ENCODE results near the gene ZNF672. TPM values are rescaled to one million over a fixed set of nuclear protein-coding genes. Genes with fewer than 3 reads are reported as not detected.
A peak's percentile ranks its signal among the peaks of the same experiment; 100 is the strongest.
"Not testable (repeated sequence)": the region's sequence is repeated elsewhere in the genome, so short reads cannot be mapped to it uniquely, and the experiment has no call there.

ZNF672 gene
- total RNA-seq, 1 experiment from 2014 or later = 36.0 TPM

DNA sequence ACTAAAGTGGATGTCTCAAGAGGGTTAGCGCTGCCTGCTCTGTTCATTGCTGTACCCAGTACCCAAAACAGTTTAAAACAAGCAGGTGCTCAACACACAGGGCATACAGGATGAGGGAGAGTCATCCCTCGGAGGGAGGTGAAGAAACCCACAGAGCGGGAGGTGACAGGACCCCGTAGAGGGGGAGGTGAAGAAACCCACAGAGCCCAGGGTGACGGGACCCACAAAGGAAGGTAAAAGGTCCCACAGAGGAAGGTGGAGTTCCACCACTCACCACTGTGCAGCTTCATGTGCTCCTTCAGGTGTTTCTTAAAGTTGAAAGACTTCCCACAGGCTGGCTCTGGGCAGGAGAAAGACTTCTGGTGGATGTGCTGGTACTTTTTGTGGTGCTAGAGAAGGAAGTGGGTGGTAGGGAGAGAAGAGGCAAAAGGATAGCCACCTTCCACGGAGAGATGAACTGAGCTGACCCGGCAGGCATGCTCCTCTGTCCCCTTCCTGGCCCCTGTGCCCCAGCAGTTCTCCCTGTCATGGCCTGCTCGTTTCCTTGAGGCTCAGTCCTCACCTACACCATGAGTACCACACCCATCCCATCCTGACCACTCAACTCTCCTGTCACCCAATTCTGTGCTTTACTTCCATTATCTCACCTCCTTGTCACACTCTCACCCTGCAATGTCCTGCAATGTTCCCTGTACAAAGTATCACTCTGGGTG is 15.8 kb downstream of the ZNF672 start:
- no peak for DNase-seq (ENCODE audit: low spot score)

DNA sequence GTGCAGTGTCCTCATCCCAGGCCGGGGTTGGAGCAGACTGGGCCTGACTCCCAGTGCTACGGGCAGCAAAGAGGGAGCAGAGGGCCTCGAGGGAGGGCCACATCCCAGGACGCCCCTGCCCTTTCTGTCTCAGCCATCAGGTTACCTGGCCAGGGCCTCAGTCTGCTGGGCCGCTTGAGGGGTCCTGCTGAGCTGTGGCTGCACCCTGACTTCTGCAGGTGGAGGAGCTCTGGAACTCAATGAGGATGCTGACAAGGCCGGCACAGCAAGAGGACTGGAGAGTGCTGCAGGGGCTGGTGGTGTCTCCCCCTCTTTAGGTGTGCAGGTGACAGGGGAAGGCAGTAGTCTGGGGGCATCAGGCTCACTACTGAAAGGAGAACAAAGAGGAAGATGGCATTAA is 17.6 kb downstream of the ZNF672 start:
- DNase-seq (ENCODE audit: low spot score) = no peak

DNA sequence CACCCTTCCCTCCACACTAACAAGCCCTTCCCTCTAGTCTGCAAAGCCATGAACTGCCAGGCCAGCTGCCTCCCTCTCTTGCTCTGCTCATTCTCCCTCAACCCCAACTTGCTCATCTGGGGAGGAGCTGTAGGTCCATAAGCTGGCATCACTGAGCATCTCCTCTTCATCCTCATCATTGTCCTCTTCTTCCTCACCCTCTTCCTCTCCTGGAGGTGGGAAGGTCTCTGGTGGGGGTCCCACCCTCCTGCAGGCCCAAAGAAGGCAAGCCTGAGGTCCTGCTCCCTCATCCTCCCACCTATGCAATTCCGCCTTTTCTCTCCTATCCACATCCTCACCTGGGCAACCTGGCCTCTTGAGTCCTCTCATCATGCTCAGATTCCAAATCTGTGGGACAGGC is 18.2 kb downstream of the ZNF672 start:
- DNase-seq (ENCODE audit: low spot score) = no peak

DNA sequence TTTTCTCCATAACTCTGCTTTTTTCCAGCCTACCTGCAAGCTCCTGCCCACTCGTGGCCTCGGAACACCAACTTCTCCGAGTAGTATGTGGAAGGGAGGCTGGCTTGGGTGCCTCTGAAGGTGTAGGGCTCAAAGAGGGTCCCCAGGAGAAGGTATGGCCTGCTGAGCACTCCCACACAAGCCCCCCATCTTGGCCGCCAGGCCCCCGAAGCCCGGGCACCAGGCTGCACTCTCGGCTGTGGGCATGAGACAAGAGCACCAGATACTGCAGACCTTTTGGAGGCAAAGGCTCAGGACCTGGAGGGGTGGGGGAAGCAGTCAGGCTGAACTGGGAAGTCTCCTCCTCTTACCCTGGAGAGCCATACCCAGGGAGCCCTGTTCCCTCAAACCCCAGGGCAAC is 19.2 kb downstream of the ZNF672 start:
- no peak for DNase-seq (ENCODE audit: low spot score)

GRCh38 chr1:248857749-248858095 is 19.7 kb downstream of the ZNF672 start:
- no peak for DNase-seq (ENCODE audit: low spot score)

- DNase-seq (ENCODE audit: low spot score) = peak; percentile 85
Measured at GRCh38 chr1:248858096-248858890, 20.3 kb downstream of the ZNF672 start.

GRCh38 chr1:248858891-248859889 is 21.2 kb downstream of the ZNF672 start, which contains the start of gene ZNF692:
ZNF692 (minus strand) TSS chr1:248859085; CDS start chr1:248858309, 776 bp downstream.
- peak; percentile 96 for DNase-seq (ENCODE audit: low spot score)

GRCh38 chr1:248860007-248860406 is 22.0 kb downstream of the ZNF672 start:
- no peak for DNase-seq (ENCODE audit: low spot score)

DNA sequence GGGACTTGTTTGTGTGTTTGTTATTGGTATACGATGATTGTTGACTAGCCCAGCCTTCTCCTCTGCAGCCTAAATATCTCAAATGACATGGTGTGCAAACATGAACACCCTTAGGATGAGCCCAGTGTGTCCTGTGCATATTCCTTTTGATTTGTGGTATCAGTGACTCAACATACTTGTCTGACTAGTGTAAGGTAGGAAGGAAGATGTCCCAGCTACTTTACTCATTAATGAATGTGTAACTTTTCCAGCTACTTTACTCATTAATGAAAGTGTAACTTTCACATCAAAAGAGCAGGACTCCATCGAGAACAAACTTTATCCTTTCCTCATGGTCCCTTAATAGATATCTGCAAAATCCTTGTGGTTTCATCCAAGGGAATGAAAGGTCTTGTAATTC is 23.6 kb downstream of the ZNF672 start:
- DNase-seq (ENCODE audit: low spot score) = no peak

DNA sequence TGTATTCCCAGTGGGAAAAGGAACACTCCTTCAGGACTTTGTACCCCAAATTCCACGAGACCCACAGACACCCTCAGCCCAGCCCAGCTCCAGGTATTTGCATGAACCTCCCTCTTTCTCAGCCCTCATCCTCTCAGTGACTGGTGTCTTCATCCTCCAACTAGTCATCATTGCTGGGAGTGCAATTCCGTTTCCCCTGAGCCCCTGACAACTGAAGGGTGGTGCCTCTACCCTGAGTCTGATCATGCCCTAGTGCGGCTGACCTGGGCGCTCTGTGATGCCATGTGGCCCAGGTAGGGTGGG is 24.6 kb downstream of the ZNF672 start:
- no peak for DNase-seq (ENCODE audit: low spot score)

DNA sequence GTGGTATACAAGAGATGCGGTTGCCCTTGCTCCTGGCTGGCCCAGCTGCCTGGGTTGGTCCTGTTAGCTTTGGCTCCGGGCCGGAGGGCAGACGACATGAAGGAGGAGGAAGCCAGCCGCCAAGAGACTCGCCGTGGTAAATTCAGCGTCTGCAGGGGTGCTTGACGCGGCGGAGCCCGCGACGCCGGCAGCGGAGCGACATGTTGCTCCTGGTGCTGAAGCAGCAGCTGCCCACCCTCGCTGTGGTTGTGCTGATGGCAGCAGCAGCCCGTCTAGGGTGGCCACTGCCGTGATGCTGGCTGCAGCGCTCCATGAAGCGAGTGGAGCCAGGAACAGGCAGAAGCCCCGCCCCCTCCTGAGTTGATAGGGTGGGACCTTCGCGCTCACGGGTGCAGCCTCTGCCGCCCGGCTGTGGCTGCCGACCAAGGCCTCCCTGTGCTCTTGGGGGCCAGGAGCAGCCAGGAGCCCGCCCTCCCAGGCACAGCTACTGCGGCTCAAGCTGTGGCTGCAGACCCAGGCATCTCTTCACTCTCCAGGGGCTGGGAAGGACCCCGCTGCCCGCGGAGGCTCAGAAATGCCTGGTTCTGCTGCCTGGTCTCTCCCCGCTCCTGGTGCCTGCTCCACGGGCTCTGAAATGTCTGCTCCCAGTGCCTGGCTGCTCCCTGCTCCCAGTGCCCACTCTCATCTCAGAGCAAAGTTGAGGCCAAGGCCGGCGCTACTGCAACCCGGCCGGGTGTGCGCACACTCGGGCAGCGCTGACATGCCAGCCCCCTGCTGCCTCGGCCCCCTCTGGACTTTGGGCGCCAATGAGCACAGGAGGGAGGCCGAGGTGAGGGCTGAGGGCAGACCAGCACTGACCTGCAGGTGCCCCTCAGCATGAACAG is 25.2 kb downstream of the ZNF672 start:
- peak; percentile 83 for DNase-seq (ENCODE audit: low spot score)

- no peak for DNase-seq (ENCODE audit: low spot score)
Measured at GRCh38 chr1:248871837-248872401, 33.9 kb downstream of the ZNF672 start.

GRCh38 chr1:248872752-248873408 is 34.9 kb downstream of the ZNF672 start:
- peak; percentile 77 for DNase-seq (ENCODE audit: low spot score)

DNA sequence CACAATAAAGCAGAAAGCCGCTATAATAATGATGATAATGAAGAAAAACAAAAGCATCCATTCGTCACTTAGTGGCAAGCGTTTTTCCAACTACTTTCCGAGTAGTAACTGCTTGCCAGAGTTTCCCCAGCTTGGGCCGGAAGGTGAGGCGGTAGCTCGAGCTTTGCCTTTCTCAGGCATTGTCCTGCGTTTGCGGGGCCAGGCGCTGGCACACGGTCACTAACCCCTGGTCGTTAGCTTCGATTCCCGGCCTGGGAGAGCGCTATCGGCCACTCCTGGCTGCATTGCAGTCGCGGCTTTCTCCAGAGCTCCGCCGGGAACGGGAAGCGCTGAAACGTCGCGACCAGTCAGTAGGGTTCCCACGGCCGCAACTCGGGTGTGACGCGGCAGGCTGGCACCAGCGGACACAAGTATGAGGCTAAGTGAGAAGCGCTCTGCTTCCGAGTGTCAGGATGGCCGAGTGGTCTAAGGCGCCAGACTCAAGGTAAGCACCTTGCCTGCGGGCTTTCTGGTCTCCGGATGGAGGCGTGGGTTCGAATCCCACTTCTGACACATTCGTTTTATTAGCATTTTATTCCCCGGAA is 35.5 kb downstream of the ZNF672 start:
- peak; percentile 99 for DNase-seq (ENCODE audit: low spot score)

DNA sequence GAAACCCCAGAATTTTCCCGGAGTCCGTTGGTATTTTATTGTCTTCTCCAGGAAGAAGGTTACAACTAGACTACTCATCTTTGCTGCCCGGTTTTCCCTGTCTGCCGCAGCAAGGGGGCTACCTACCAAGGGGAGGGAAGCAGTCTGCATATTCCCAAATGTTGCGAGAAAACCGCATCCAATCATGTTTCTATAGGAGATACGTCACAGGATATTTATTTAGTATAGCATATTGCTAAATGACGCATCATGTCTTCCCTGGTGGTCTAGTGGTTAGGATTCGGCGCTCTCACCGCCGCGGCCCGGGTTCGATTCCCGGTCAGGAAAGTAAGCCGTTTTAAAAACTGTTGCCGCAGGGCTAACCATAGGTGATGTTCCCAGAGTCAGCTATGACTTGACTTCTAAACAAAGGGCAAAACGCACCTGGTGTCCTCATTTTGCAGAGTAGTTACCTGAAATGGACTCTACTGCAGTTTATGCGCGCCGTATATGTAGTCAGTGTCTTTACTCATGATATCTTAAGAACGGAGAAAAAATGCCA is 36.0 kb downstream of the ZNF672 start:
- DNase-seq (ENCODE audit: low spot score) = peak; percentile 95

GRCh38 chr1:248881261-248881660 is 43.2 kb downstream of the ZNF672 start:
- DNase-seq (ENCODE audit: low spot score) = no peak

DNA sequence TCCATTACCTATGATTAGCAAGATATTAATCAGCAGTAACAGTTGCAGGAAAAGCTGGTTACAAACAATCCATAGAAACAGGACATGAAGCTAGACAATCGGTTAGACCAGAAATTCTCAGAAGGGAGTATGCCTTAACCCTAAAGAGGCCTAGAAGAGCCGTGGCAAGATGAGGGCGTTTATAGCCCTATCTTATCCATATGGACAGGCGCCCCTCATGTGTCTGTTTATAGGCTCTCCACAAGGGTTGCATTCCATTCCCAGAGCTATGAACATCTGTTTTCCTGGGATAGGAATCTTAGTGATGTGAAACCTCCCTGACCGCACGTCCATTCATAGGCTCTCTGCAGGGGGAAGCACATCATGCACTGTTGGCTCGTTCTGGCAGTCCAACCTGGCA is 44.4 kb downstream of the ZNF672 start:
- DNase-seq (ENCODE audit: low spot score) = not testable (repeated sequence)

- DNase-seq (ENCODE audit: low spot score) = no peak
Measured at GRCh38 chr1:248884632-248885295, 46.7 kb downstream of the ZNF672 start.

DNA sequence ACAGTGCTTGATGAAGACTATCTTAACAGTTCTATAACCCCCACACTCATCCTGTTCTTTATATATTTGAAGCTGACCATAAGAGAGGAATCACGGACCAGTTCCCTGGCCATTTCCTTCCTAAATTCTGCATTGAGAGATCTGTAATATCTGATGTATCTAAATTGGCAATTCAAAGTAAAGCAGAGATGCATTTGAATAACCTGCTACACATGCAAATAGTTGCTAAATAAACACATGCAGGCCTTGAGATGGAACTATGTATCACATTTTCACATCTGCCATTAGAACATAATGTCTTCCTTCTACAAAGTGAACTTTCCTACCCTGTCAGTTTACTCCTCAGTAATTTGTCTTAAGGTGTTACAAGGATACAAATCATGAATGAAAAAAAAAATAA is 47.6 kb downstream of the ZNF672 start:
- no peak for DNase-seq (ENCODE audit: low spot score)
